ENCODE measurements around the gene DPYSL4.

Gene DPYSL4

DNA sequence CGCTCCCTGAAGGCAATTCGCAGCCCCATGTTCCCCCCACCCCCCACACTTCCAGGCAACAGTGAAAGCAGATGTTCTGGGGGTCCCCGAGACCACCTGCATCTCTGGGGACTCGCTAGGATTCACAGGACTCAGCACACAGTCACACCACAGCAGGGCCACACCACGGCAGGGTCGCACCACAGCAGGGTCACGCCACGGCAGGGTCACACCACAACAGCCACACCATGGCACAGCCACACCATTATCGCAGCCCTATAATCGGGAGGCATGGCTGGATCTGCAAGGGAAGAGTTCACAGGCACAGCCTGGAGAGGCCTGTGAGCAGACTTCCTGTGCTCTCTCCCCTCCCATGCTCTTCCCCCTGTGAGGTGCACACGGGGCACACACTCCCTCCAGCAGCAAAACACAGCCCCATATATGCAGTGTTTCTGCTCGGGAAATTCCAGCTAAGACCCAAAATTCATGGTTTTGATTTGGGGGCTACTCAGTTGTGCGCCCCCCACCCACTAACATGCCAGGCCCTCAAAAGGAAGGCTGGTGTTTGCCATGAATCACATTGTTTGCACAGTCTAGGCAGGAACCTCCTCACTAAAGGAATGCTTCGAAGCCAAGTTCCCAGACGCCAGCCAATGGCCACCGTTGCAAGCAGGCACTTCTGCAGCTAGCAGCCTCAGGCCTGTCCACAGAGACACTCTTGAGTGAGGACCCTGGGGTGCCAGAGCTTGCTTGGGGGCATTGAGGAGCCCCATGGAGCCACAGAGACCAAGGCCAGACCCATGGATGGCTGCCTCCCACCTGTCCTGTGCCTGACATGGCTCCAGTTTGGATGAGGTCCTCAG lies 7.0 kb upstream of the DPYSL4 start:
- DNase-seq = no peak

DNA sequence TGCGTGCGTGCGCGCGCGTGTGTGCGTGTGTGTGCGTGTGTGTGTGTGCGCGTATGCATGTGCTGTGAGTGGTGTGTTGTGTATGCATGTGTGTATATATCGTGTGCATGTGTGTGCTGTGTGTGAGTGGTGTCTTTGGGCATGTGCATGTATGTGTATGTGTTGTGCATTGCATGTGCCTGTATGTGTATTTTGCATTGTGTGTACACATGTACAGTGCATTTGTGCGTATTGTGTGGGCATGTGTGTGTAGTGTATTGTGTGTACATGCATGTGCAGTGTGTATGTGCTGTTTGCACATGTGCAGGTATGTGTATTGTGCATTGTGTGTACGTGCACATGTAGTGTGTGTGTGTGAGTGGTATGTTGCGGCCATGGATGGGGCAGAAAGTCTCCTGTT lies 6.0 kb upstream of the DPYSL4 start:
- no peak for DNase-seq

- no peak for DNase-seq
Measured at GRCh38 chr10:132181691-132182425, 4.9 kb upstream of the DPYSL4 start.

GRCh38 chr10:132182591-132182990 lies 4.2 kb upstream of the DPYSL4 start:
- no peak for DNase-seq

DNA sequence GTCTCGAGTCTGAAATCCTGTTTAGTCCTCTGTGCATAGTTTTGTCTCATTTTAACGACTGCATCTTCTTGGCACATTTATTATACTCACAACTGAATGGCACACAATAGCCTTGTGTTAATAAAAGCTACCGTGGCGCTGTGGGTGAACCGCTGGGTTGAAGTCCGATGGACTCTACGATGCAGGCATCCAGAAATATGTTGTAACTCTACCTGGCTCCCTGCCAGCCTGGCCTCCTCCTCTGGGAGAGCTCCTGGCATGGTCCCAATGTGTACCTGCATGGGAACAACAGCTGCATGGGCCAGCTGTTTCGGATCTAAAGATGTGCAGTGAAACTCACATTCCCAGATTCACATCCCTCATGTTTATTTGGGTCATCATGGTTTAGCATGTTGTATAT lies 3.7 kb upstream of the DPYSL4 start:
- peak; percentile 39 for DNase-seq

GRCh38 chr10:132184816-132185593 lies 1.7 kb upstream of the DPYSL4 start:
- DNase-seq = no peak

GRCh38 chr10:132185601-132186487 lies 904 bp upstream of the DPYSL4 start:
- DNase-seq = no peak

DNA sequence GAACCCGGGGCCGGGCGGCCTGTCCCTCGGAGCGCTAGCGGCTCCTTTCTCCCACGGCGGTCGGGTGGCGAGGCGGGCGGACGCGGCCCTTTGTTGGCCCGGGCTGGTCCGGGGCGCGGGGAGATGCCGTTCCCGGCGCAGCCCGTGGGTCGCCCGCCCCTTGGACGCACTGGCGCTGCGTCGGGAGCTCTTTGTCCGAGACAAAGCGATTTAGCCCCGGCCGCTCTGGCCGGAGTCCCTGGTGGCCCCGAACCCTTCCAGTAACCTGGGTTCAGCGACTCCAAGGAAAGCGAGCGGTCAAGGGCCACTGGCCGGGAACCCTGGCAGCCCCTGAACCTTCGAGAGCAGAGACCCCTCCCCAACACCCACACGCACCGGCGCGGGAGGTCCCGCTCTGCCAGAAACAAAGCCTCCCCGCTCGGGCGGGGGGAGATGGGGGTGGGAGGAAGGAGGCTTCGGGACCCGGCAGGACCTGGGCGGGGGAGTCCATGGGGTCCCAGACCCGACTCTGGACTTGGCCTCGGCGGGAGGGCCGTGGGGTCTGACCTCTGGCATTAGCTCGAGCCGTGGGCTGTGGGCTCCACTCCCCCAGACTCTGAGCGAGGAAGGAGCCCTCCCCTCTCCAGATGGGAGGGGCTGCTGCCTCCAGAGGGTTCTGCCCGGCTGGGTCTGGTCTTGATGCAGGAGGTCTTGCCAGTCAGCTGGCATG lies 836 bp downstream of the DPYSL4 start:
- DNase-seq = no peak

GRCh38 chr10:132188331-132188730 lies 1.6 kb downstream of the DPYSL4 start:
- no peak for DNase-seq

DNA sequence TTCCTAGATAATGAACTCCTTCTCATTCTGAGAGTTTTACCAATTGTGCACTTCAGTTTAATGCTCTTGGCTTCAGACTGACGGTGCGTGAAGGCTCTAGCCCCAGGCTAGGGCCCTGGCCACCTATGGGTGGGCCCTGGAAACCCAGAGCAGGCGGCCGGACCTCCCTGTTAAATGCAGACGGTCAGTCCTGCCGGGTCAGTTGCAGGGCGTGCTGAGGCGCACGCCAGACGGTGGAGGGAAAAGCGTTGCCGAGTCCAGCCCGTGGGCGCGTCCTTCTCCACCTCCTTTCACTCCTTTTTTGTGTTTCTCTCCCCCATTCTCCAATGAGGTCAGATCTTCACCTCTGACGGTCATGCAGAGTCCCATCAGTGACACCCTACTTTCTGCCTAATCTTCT lies 2.3 kb downstream of the DPYSL4 start:
- DNase-seq = no peak

DNA sequence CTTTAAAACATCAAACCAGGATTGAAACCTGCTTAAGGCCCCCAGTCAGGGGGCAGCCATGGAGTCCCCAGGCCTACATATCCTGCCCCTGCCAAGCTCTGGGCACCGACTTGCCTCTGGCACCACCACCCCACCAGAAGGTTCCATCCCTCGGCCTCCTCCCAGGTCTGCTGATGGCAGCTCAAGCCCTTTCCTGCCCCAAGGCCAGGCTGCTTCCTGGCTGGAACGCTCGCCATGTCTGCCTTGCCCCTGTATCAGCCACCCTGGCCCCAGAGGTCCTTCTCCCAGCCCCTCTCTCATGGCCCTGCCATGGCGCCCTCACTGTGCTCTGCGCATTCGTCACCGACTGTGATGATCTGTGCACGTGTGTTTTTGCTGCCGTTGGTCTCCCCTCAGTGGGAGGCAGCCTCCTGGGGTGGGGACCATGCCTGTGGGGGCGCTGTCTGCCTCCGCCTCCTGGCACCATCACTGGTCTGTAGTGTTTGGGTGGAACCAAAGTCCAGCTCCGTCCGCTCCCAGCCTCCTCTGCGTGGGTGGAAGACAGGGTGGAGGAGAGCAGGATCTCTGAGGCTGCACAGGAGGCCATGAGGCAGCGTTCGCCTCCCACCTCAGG lies 3.2 kb downstream of the DPYSL4 start:
- DNase-seq = no peak

DNA sequence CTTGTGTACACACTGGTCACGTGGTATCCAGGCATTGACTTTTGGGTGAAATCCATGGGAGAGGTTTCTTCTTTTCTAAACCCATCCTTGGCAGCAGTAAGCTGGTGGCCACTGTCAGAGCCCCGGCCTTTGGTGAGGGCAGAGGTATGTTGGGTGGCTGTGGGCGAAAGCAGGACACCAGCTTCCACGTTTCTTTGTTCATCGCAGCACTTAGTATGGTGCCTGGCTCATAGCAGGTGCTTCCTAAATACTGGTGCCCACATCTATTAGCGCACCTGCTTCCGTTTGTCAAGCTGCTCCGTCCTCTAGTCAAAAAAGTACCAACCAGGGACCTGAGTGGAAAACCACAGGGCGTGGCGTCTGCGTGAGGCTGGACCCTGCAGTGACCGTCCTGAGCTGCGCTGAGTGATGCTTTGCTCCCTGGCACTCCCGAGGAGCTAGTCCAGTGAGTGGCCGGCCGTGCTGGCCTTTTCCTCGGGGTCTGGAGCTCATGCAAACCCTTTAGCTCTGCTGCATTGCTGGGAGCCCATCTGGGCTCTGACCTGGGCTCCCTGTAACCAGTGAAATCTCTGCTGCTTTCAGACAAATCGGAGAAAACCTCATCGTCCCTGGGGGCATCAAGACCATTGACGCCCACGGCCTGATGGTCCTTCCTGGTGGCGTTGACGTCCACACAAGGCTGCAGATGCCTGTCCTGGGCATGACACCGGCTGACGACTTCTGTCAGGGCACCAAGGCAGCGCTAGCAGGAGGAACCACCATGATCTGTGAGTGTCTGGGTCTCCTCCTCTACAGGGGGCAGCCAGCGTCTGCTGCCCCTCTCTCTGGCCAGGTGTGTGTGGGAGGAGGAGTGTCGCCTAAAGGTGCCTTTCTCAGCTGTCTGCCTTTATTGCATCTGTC lies 5.6 kb downstream of the DPYSL4 start:
- peak; percentile 11 for DNase-seq

DNA sequence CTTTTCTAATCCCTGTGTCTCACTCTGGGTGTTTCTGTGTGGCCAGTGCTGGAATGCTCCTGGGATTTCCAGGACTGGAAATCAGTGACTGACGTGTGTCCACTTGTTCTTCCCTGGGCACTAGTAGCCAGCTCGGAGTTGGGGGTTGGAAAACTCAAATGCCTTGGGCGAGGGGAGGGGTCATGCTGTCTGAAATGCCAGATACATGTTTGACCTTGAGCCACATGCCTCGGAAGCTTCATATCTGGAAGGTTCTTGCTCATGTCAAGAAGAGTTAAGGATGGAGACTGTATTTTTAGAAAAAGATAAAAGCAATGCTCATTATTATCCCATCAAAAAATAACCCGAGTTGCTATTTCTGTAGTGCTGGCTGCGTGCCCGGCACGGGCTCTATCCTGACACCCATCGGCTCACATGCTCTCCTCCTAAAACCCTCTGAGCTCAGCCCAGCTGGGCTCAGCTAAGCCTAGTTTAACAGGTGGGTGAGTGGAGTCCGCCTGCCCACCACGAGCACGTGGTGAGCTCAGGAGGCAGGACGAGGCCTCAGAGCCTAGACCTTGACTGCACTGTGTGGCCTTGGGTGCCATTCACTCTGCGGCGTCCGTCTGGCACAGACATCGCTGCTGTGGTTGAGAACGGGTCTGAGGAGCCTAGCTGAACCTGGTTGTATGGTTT lies 6.4 kb downstream of the DPYSL4 start:
- no peak for DNase-seq

DNA sequence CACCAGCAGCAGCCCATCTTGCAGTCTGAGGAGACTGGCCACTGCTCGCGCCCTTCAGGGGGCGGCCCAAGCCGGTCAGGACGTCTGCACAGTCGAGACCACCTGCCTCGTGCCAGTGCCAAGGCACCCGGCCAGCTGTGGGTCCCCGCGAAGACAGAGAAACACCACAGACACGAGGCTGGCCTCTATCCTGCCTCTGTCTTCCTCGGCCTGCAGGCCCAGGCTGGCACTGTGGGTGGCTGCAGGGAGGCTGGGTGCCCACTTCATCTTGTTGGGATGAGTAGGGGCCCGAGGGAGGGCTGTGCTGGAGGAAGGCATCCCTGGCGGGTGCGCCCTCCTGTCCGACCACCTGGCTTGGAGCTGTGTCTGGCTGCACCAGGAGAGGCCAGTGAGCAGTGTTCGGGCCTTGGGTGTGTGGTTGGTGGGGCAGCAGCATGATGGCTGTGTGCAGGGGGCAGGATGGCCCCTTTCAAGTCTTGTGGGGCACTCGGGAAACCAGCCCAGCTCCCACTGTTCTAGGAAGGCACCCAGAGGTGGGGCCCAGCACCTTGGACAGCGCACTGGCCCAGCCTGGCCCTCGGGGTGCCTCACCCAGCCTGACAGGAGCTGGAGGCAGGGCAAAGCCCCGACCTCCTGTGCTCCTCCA lies 7.3 kb downstream of the DPYSL4 start:
- DNase-seq = no peak

- DNase-seq = no peak
Measured at GRCh38 chr10:132194726-132195125, 8.0 kb downstream of the DPYSL4 start.

GRCh38 chr10:132195366-132196075 lies 8.8 kb downstream of the DPYSL4 start:
- no peak for DNase-seq

DNA sequence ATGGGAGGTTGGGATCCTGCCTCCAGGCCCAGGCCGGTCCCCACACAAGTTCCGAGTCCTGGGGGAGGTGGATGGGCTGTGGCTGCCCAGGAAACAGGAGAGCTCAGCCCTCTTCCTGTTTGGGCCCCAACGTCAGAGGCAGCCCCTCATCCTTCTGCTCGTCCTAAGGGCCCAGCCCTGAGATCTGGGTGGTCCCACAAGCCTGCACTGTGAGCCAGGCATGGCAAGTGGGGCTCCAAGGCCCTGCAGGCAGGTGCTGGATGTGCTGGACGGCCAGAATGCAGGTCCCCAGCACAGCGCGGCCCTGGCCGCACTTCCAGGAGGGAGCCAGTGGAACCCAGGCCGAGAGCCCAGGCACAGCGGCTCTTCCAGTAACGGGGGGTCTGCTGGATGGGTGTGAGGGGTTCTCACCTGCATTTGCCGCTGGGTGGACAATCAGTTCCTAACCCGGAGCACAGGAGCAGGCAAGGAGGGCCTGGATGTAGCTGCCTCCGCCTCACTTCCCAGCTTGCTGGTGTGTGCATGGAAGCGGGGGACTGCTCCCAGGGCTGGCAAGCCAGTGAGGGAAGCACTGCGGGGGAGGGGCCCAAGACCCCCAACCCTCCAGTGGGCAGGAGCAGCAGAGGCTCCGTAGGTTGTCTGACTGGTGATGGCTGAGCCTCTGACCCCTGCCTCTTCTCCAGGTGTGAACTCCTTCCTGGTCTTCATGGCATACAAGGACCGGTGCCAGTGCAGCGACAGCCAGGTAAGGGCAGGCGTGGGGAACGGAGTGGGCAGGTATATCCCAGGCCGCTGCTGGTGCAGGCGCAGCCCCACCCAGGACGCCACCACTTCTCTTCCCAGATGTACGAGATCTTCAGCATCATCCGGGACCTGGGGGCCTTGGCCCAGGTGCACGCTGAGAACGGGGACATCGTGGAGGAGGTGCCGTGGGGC lies 9.7 kb downstream of the DPYSL4 start:
- DNase-seq = no peak

Measured in SHP77 treated with DMSO at 0.1 percent for 48 hours (cell line).